GM23338 (cell line): ENCODE data around the gene FBF1. TPM values are rescaled to one million over a fixed set of nuclear protein-coding genes. Genes with fewer than 3 reads are reported as not detected.

Experiments
- ATAC-seq: fragments of 200-7000 bp; cut with Tn5 transposase; 3 replicates; pipeline ENCODE4 v1.9.1; 2020
- DNase-seq: peaks from one replicate; pipeline ENCODE4 v3.0.0-alpha.2; 2015; ENCODE audit warnings: low spot score
- H2AFZ ChIP-seq: fragments of 200-600 bp; sonication (generic); 2 replicates; pipeline ENCODE4 v1.8.0; 2016; ENCODE audit warnings: antibody characterized with exemption, mild to moderate bottlenecking, moderate library complexity
- H3F3A ChIP-seq: fragments of 200-600 bp; sonication (generic); replicated peaks from 2 replicates; pipeline ENCODE4 v1.8.0; 2017; ENCODE audit warnings: antibody characterized with exemption, mixed run types, low read depth
- H3K27ac ChIP-seq: fragments of 200-600 bp; sonication (generic); 2 replicates; pipeline ENCODE4 v1.6.1; 2016; ENCODE audit warnings: low read depth
- H3K27me3 ChIP-seq: fragments of 200-600 bp; sonication (generic); 2 replicates; pipeline ENCODE4 v1.8.0; 2016; ENCODE audit warnings: mild to moderate bottlenecking, mixed run types, moderate library complexity; ENCODE audit not compliant: insufficient read depth
- H3K36me3 ChIP-seq: fragments of 200-600 bp; sonication (generic); 2 replicates; pipeline ENCODE4 v1.8.0; 2016; ENCODE audit warnings: mild to moderate bottlenecking; ENCODE audit not compliant: insufficient read depth
- H3K4me1 ChIP-seq: fragments of 200-600 bp; sonication (generic); 2 replicates; pipeline ENCODE4 v1.8.0; 2016; ENCODE audit warnings: mild to moderate bottlenecking, moderate library complexity; ENCODE audit not compliant: insufficient read depth
- H3K4me2 ChIP-seq: fragments of 200-600 bp; sonication (generic); 2 replicates; pipeline ENCODE4 v1.7.1; 2017; ENCODE audit warnings: mixed run types
- H3K4me3 ChIP-seq: fragments of 200-600 bp; sonication (generic); 2 replicates; pipeline ENCODE4 v1.6.1; 2016; ENCODE audit warnings: mixed run types
- H3K79me2 ChIP-seq: fragments of 200-600 bp; sonication (generic); replicated peaks from 2 replicates; pipeline ENCODE4 v1.8.0; 2017; ENCODE audit warnings: mild to moderate bottlenecking; ENCODE audit not compliant: insufficient read depth
- H3K9me2 ChIP-seq: fragments of 200-600 bp; sonication (generic); 2 replicates; pipeline ENCODE4 v1.8.0; 2017; ENCODE audit not compliant: insufficient read depth
- H4K20me1 ChIP-seq: fragments of 200-600 bp; sonication (generic); replicated peaks from 2 replicates; pipeline ENCODE4 v1.8.0; 2017; ENCODE audit warnings: mild to moderate bottlenecking; ENCODE audit not compliant: insufficient read depth
- H3K27ac Mint-ChIP-seq: 2 replicates; pipeline ENCODE4 v1.8.0; 2020; ENCODE audit warnings: inconsistent platforms, mild to moderate bottlenecking, moderate library complexity, mixed read lengths
- H3K27me3 Mint-ChIP-seq: 3 replicates; pipeline ENCODE4 v1.8.0; 2022; ENCODE audit warnings: low read depth, mild to moderate bottlenecking, moderate library complexity, mixed read lengths, inconsistent platforms; ENCODE audit not compliant: insufficient read depth, poor library complexity
- H3K36me3 Mint-ChIP-seq: 3 replicates; pipeline ENCODE4 v1.8.0; 2021; ENCODE audit warnings: low read depth, mild to moderate bottlenecking, inconsistent platforms, moderate library complexity, mixed read lengths
- H3K4me1 Mint-ChIP-seq: 3 replicates; pipeline ENCODE4 v1.8.0; 2020; ENCODE audit warnings: mild to moderate bottlenecking, inconsistent platforms, mixed read lengths
- H3K4me3 Mint-ChIP-seq: 3 replicates; pipeline ENCODE4 v1.8.0; 2021; ENCODE audit warnings: moderate library complexity, mild to moderate bottlenecking, inconsistent platforms, mixed read lengths
- H3K9me3 Mint-ChIP-seq: 3 replicates; pipeline ENCODE4 v1.8.0; 2020; ENCODE audit warnings: moderate library complexity, mild to moderate bottlenecking, inconsistent platforms, mixed read lengths
- CREB1 ChIP-seq: fragments of 250-450 bp; sonication (Bioruptor Pico); IDR thresholded peaks from 2 replicates; pipeline ENCODE4 v1.5.0; 2020; ENCODE audit warnings: low read depth, mild to moderate bottlenecking, moderate library complexity
- EZH2phosphoT487 ChIP-seq: fragments of 200-600 bp; sonication (generic); IDR thresholded peaks from one replicate; pipeline ENCODE4 v1.8.1; 2018; ENCODE audit warnings: antibody characterized with exemption; ENCODE audit not compliant: unreplicated experiment
- STAT1 ChIP-seq: IDR thresholded peaks from one replicate; pipeline ENCODE4 v1.6.1; 2016; ENCODE audit warnings: antibody characterized with exemption; ENCODE audit not compliant: unreplicated experiment
- ZNF114 ChIP-seq: fragments of 250-450 bp; sonication (Bioruptor Pico); IDR thresholded peaks from 2 replicates; pipeline ENCODE4 v1.5.0; 2020; ENCODE audit warnings: mild to moderate bottlenecking, moderate library complexity
- ZNF331 ChIP-seq: fragments of 250-450 bp; sonication (Bioruptor Pico); IDR thresholded peaks from 2 replicates; pipeline ENCODE4 v1.5.0; 2020; ENCODE audit warnings: low read depth, mild to moderate bottlenecking, moderate library complexity
- polyA plus RNA-seq: library from polyadenylated mRNA; unstranded; fragments of >200 nt; fragmentation: Nextera tagmentation; extraction: Ambion mirVana; gene quantifications from 2 replicates; pipeline ENCODE4 v1.2.1, GENCODE V29; 2016
- total RNA-seq: library from RNA; depleted of rRNA; stranded (reverse); fragments of >200 nt; shearing (Covaris generic); gene quantifications from 2 replicates; pipeline ENCODE4 v1.2.3, GENCODE V29; 2014
- TF ChIP-seq, protein P1 (sequence below): fragments of 250-450 bp; sonication (Bioruptor Pico); IDR thresholded peaks from 2 replicates; pipeline ENCODE4 v1.5.0; 2020; ENCODE audit warnings: mild to moderate bottlenecking, moderate library complexity
- TF ChIP-seq, protein P2 (sequence below), 2 experiments: fragments of 200-600 bp in 1 of 2; sonication (generic) in 1 of 2; conservative IDR thresholded peaks; 2 replicates each; pipeline versions ENCODE4 v1.5.1 to v1.6.1; 2016 to 2017; ENCODE audit warnings: antibody characterized with exemption in 2 of 2, low read depth in 2 of 2, mild to moderate bottlenecking in 2 of 2, moderate library complexity in 1 of 2

Gene FBF1
- total and polyA plus RNA-seq, 2 experiments from 2014 or later, result 8.8 to 11.8 TPM

DNA sequence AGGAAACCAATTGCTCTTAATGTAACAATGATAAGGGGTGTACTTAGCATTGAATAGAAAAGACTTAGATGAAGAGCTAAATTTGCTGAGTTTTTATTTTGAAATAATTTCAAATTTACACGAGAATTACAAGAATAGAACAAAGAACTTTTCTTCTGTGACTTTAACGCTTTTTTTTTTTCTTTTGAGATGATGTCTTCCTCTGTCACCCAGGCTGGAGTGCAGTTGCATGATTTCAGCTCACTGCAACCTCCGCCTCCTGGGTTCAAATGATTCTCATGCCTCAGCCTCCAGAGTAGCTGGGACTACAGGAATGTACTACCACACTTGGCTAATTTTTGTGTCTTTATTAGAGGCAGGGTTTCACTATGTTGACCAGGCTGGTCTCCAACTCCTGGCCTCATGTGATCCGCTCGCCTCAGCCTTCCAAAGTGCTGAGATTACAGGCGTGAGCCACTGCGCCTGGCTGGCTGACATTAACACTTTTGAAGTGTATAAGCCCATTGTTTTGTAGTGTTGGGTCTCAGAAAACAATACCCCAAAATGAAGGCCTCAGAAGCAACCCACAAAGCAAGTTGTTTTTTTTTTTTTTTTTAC, 40.3 kb upstream of the FBF1 start:
- H3K36me3 Mint-ChIP-seq, result peaks cover 17% of the 10 kb centered on the region; the same call in 2 of the 3 replicates
- peak overlapping the region; percentile 95 for H3K4me3 Mint-ChIP-seq
- no peak overlapping the region for H3K4me2 ChIP-seq

DNA sequence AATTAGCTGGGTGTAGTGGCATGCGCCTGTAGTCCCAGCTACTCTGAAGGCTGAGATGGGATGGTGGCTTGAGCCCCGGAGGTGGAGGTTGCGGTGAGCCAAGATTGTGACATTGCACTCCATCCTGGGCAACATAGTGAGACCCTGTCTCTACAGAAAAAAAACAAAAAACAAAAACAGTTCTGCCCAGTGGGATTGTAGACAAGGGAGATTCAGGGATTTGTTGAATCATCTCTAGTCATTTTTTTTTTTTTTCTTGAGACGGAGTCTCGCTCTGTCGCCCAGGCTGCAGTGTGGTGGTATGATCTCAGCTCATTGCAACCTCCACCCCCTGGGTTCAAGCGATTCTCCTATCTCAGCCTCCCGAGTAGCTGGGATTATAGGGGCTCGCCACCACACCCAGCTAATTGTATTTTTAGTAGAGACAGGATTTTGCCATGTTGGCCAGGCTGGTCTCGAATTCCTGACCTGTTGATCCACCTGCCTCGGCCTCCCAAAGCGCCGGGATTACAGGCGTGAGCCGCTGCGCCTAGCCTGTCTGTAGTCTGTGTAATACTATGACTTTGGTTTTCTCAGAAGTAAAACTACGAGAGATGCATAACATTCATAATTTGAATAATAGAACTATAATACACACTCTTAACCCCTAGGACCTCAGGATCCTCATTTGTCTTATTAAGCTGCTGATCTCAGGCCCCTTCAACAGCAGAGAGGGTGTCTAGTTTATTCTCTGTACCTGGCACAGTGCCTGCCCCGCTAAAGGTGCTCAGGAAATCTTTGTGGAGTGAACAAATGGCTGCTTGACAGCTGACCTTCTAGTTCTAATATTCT, 39.6 kb upstream of the FBF1 start:
- H3K27ac Mint-ChIP-seq, result peak overlapping the region; percentile 99
- peaks cover 51% of the 10 kb centered on the region for H3K4me1 Mint-ChIP-seq
- peaks cover 61% of the 10 kb centered on the region for H3K79me2 ChIP-seq

More for the DNA sequence above, 40.3 kb upstream of the FBF1 start:
- Mint-ChIP-seq H3K4me1 (peaks cover 47% of the 10 kb centered on the region), H3K27ac (peak overlapping the region; percentile 99), H3K9me3 (no peaks in the 10 kb centered on the region), H3K27me3 (peaks cover 19% of the 10 kb centered on the region)
- Histone ChIP-seq H3F3A (peaks cover 24% of the 10 kb centered on the region), H4K20me1 (no peaks in the 10 kb centered on the region), H3K9me2 (no peaks in the 10 kb centered on the region), H3K27ac (0 out of 2 replicates have a peak overlapping the region, but pooled peaks have one; percentile 70), H3K4me1 (peaks cover 44% of the 10 kb centered on the region), H3K79me2 (peaks cover 59% of the 10 kb centered on the region), H3K4me3 (no peak overlapping the region), H2AFZ (no peak overlapping the region), H3K27me3 (no peaks in the 10 kb centered on the region), H3K36me3 (no peaks in the 10 kb centered on the region)
- ATAC-seq (no peak), DNase-seq (no peak)
- TF ChIP-seq STAT1, result no peak

GRCh38 chr17:75979705-75980187, 38.9 kb upstream of the FBF1 start:
- no peaks in the 10 kb centered on the region for H3K9me3 Mint-ChIP-seq
- H3F3A ChIP-seq, result peaks cover 21% of the 10 kb centered on the region
- H3K27me3 Mint-ChIP-seq, result peaks cover 24% of the 10 kb centered on the region
- H3K36me3 Mint-ChIP-seq, result peaks cover 17% of the 10 kb centered on the region; the same call in 2 of the 3 replicates
- ATAC-seq (peak; percentile 49), DNase-seq (no peak)
- no peak overlapping the region for H2AFZ ChIP-seq
- no peaks in the 10 kb centered on the region for H4K20me1 ChIP-seq
- peak overlapping the region; percentile 98 for H3K27ac ChIP-seq
- peak overlapping the region; percentile 99 for H3K27ac Mint-ChIP-seq
- peak overlapping the region; percentile 82 for H3K4me2 ChIP-seq
- H3K27me3 ChIP-seq, result no peaks in the 10 kb centered on the region
- H3K79me2 ChIP-seq, result peaks cover 60% of the 10 kb centered on the region
- H3K4me1 ChIP-seq, result peaks cover 43% of the 10 kb centered on the region
- H3K9me2 ChIP-seq, result no peaks in the 10 kb centered on the region
- peak overlapping the region; percentile 81 for H3K4me3 ChIP-seq
- no peaks in the 10 kb centered on the region for H3K36me3 ChIP-seq
- peaks cover 50% of the 10 kb centered on the region for H3K4me1 Mint-ChIP-seq
- H3K4me3 Mint-ChIP-seq, result peak overlapping the region; percentile 95
- TF ChIP-seq, protein P1, sequence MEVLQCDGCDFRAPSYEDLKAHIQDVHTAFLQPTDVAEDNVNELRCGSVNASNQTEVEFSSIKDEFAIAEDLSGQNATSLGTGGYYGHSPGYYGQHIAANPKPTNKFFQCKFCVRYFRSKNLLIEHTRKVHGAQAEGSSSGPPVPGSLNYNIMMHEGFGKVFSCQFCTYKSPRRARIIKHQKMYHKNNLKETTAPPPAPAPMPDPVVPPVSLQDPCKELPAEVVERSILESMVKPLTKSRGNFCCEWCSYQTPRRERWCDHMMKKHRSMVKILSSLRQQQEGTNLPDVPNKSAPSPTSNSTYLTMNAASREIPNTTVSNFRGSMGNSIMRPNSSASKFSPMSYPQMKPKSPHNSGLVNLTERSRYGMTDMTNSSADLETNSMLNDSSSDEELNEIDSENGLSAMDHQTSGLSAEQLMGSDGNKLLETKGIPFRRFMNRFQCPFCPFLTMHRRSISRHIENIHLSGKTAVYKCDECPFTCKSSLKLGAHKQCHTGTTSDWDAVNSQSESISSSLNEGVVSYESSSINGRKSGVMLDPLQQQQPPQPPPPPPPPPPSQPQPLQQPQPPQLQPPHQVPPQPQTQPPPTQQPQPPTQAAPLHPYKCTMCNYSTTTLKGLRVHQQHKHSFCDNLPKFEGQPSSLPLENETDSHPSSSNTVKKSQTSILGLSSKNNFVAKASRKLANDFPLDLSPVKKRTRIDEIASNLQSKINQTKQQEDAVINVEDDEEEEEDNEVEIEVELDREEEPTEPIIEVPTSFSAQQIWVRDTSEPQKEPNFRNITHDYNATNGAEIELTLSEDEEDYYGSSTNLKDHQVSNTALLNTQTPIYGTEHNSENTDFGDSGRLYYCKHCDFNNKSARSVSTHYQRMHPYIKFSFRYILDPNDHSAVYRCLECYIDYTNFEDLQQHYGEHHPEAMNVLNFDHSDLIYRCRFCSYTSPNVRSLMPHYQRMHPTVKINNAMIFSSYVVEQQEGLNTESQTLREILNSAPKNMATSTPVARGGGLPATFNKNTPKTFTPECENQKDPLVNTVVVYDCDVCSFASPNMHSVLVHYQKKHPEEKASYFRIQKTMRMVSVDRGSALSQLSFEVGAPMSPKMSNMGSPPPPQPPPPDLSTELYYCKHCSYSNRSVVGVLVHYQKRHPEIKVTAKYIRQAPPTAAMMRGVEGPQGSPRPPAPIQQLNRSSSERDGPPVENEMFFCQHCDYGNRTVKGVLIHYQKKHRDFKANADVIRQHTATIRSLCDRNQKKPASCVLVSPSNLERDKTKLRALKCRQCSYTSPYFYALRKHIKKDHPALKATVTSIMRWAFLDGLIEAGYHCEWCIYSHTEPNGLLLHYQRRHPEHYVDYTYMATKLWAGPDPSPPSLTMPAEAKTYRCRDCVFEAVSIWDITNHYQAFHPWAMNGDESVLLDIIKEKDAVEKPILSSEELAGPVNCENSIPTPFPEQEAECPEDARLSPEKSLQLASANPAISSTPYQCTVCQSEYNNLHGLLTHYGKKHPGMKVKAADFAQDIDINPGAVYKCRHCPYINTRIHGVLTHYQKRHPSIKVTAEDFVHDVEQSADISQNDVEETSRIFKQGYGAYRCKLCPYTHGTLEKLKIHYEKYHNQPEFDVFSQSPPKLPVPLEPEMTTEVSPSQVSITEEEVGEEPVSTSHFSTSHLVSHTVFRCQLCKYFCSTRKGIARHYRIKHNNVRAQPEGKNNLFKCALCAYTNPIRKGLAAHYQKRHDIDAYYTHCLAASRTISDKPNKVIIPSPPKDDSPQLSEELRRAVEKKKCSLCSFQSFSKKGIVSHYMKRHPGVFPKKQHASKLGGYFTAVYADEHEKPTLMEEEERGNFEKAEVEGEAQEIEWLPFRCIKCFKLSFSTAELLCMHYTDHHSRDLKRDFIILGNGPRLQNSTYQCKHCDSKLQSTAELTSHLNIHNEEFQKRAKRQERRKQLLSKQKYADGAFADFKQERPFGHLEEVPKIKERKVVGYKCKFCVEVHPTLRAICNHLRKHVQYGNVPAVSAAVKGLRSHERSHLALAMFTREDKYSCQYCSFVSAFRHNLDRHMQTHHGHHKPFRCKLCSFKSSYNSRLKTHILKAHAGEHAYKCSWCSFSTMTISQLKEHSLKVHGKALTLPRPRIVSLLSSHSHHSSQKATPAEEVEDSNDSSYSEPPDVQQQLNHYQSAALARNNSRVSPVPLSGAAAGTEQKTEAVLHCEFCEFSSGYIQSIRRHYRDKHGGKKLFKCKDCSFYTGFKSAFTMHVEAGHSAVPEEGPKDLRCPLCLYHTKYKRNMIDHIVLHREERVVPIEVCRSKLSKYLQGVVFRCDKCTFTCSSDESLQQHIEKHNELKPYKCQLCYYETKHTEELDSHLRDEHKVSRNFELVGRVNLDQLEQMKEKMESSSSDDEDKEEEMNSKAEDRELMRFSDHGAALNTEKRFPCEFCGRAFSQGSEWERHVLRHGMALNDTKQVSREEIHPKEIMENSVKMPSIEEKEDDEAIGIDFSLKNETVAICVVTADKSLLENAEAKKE, result no peak
- TF ChIP-seq ZNF114 (CRISPR knock-in tag) (no peak), EZH2phosphoT487 (no peak), CREB1 (CRISPR knock-in tag) (no peak)
- TF ChIP-seq, protein P2, sequence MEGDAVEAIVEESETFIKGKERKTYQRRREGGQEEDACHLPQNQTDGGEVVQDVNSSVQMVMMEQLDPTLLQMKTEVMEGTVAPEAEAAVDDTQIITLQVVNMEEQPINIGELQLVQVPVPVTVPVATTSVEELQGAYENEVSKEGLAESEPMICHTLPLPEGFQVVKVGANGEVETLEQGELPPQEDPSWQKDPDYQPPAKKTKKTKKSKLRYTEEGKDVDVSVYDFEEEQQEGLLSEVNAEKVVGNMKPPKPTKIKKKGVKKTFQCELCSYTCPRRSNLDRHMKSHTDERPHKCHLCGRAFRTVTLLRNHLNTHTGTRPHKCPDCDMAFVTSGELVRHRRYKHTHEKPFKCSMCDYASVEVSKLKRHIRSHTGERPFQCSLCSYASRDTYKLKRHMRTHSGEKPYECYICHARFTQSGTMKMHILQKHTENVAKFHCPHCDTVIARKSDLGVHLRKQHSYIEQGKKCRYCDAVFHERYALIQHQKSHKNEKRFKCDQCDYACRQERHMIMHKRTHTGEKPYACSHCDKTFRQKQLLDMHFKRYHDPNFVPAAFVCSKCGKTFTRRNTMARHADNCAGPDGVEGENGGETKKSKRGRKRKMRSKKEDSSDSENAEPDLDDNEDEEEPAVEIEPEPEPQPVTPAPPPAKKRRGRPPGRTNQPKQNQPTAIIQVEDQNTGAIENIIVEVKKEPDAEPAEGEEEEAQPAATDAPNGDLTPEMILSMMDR (conservative IDR thresholded peaks at IDR 0.05; ENCODE audit: low read depth in 2 of 2), result no peak

More for the DNA sequence above, 39.6 kb upstream of the FBF1 start:
- peak overlapping the region; percentile 82 for H3K4me2 ChIP-seq
- no peaks in the 10 kb centered on the region for H3K9me2 ChIP-seq
- Mint-ChIP-seq H3K9me3 (no peaks in the 10 kb centered on the region), H3K4me3 (peak overlapping the region; percentile 95), H3K27me3 (peaks cover 19% of the 10 kb centered on the region), H3K36me3 (peaks cover 17% of the 10 kb centered on the region; the same call in 2 of the 3 replicates)
- peak overlapping the region; percentile 98 for H3K27ac ChIP-seq
- no peak for TF ChIP-seq ZNF331 (CRISPR knock-in tag)
- H3K36me3 ChIP-seq, result no peaks in the 10 kb centered on the region
- peak overlapping the region; percentile 81 for H3K4me3 ChIP-seq
- peaks cover 44% of the 10 kb centered on the region for H3K4me1 ChIP-seq
- H3F3A ChIP-seq, result peaks cover 24% of the 10 kb centered on the region
- no peak overlapping the region for H2AFZ ChIP-seq
- H4K20me1 ChIP-seq, result no peaks in the 10 kb centered on the region
- ATAC-seq, result no peak
- H3K27me3 ChIP-seq, result no peaks in the 10 kb centered on the region
- DNase-seq, result no peak
